Endothelial cell (in vitro differentiated cells): ENCODE data around the gene SYCP2. TPM values are rescaled to one million over a fixed set of nuclear protein-coding genes. Genes with fewer than 3 reads are reported as not detected.
"Not testable (repeated sequence)": the region's sequence is repeated elsewhere in the genome, so short reads cannot be mapped to it uniquely, and the experiment has no call there.

ENCODE experiments used
- DNase-seq: peaks from one replicate; pipeline ENCODE4 v3.0.0; 2021; ENCODE audit warnings: low spot score
- H3K27ac Mint-ChIP-seq: one replicate; pipeline ENCODE4 v1.8.0; 2021; ENCODE audit warnings: mixed read lengths, inconsistent platforms; ENCODE audit not compliant: unreplicated experiment
- H3K27me3 Mint-ChIP-seq: one replicate; pipeline ENCODE4 v1.8.0; 2021; ENCODE audit warnings: mild to moderate bottlenecking, moderate library complexity, mixed read lengths, inconsistent platforms; ENCODE audit not compliant: unreplicated experiment
- H3K36me3 Mint-ChIP-seq: one replicate; pipeline ENCODE4 v1.8.0; 2021; ENCODE audit warnings: mild to moderate bottlenecking, low read depth, mixed read lengths, inconsistent platforms; ENCODE audit not compliant: unreplicated experiment
- H3K4me1 Mint-ChIP-seq: one replicate; pipeline ENCODE4 v1.8.0; 2021; ENCODE audit warnings: mild to moderate bottlenecking, mixed read lengths, inconsistent platforms; ENCODE audit not compliant: unreplicated experiment
- H3K4me3 Mint-ChIP-seq: one replicate; pipeline ENCODE4 v1.8.0; 2021; ENCODE audit warnings: mild to moderate bottlenecking, mixed read lengths, inconsistent platforms; ENCODE audit not compliant: unreplicated experiment
- H3K9me3 Mint-ChIP-seq: one replicate; pipeline ENCODE4 v1.8.0; 2021; ENCODE audit warnings: mixed read lengths, inconsistent platforms; ENCODE audit not compliant: unreplicated experiment
- total RNA-seq: library from RNA; stranded (reverse); fragmentation: NEBNext Ultra II Directional; extraction: Animal tissue kit (Norgen Biotek cat#: 25700); gene quantifications from one replicate; pipeline ENCODE4 v1.2.1, GENCODE V29; 2021; ENCODE audit not compliant: unreplicated experiment
- TF ChIP-seq, protein P1 (sequence below): fragments of 200-600 bp; sonication (generic); IDR thresholded peaks from one replicate; pipeline ENCODE4 v1.5.0; 2021; ENCODE audit warnings: antibody characterized with exemption; ENCODE audit not compliant: unreplicated experiment

The SYCP2 gene
- total RNA-seq, 1 donor from 2014 or later, result 2.1 TPM

DNA sequence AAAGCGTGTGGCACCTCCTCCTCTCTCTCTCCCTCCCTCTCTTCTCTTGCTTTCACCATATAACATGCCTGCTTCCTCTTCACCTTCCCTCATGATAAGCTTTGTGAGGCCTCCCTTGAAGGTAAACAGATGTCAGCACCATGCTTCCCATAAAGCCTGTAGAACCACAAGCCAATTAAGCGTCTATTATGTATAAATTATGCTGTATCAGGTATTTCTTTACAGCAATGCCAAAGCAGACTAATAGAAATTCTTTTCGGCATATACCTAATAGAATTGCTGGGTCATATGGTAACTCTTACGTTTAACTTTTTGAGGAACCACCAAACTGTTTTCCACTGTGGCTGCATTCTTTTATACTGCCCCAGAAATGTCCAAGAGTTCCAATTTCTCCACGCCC lies 75.0 kb downstream of the SYCP2 start:
- TF ChIP-seq, protein P1, sequence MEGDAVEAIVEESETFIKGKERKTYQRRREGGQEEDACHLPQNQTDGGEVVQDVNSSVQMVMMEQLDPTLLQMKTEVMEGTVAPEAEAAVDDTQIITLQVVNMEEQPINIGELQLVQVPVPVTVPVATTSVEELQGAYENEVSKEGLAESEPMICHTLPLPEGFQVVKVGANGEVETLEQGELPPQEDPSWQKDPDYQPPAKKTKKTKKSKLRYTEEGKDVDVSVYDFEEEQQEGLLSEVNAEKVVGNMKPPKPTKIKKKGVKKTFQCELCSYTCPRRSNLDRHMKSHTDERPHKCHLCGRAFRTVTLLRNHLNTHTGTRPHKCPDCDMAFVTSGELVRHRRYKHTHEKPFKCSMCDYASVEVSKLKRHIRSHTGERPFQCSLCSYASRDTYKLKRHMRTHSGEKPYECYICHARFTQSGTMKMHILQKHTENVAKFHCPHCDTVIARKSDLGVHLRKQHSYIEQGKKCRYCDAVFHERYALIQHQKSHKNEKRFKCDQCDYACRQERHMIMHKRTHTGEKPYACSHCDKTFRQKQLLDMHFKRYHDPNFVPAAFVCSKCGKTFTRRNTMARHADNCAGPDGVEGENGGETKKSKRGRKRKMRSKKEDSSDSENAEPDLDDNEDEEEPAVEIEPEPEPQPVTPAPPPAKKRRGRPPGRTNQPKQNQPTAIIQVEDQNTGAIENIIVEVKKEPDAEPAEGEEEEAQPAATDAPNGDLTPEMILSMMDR, result no peak
- Mint-ChIP-seq H3K9me3 (no peaks in the 10 kb centered on the region), H3K4me3 (no peak overlapping the region), H3K36me3 (peaks cover 9% of the 10 kb centered on the region), H3K27me3 (no peaks in the 10 kb centered on the region), H3K4me1 (peaks cover 3% of the 10 kb centered on the region), H3K27ac (no peak overlapping the region)
- DNase-seq, result no peak

DNA sequence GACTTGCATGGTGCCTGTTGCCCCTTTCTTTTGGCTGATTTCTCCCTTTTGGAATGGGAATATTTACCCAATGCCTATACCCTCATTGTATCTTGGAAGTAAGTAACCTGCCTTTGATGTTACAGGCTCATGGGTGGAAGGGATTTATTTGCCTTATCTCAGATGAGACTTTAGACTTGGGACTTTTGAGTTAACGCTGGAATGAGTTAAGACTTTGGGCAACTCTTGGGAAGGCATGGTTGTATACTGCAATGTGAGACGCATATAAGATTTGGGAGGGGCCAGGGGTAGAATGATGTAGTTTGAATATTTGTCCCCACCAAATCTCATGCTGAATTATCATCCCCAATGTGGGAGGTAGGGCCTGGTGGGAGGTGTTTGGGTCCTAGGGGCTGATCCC lies 75.5 kb downstream of the SYCP2 start:
- Mint-ChIP-seq H3K4me3 (no peak overlapping the region), H3K36me3 (peaks cover 9% of the 10 kb centered on the region), H3K27me3 (no peaks in the 10 kb centered on the region), H3K27ac (no peak overlapping the region), H3K4me1 (peaks cover 3% of the 10 kb centered on the region), H3K9me3 (no peaks in the 10 kb centered on the region)
- DNase-seq, result no peak
- TF ChIP-seq, protein P1, result no peak

DNA sequence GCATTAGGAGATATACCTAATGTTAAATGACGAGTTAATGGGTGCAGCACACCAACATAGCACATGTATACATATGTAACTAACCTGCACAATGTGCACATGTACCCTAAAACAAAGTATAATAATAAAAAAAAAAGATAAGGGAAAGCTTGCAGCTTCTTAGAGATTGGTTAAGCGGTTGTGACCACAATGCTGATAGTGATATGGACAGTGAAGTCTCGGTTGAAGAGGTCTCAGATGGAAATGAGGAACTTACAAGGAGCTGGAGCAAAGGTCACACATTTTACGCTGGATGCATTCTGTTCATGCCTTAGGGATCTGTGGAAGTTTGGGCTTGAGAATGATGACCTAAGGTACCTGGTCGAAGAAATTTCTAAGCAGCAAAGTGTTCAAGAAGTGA lies 76.5 kb downstream of the SYCP2 start:
- H3K27ac Mint-ChIP-seq, result not testable (repeated sequence)

DNA sequence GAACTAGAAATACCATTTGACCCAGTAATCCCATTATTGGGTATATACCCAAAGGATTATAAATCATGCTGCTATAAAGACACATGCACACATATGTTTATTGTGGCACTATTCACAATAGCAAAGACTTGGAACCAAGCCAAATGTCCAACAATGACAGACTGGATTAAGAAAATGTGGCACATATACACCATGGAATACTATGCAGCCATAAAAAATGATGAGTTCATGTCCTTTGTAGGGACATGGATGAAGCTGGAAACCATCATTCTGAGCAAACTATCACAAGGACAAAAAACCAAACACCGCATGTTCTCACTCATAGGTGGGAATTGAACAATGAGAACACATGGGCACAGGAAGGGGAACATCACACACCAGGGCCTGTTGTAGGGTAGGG lies 76.9 kb downstream of the SYCP2 start:
- DNase-seq, H3K27me3 Mint-ChIP-seq, H3K4me3 Mint-ChIP-seq, H3K4me1 Mint-ChIP-seq, H3K36me3 Mint-ChIP-seq, H3K27ac Mint-ChIP-seq, H3K9me3 Mint-ChIP-seq: not testable (repeated sequence)

More for the DNA sequence above, 76.5 kb downstream of the SYCP2 start:
- H3K4me1 Mint-ChIP-seq, H3K27me3 Mint-ChIP-seq, H3K9me3 Mint-ChIP-seq, DNase-seq, H3K4me3 Mint-ChIP-seq, H3K36me3 Mint-ChIP-seq: not testable (repeated sequence)

DNA sequence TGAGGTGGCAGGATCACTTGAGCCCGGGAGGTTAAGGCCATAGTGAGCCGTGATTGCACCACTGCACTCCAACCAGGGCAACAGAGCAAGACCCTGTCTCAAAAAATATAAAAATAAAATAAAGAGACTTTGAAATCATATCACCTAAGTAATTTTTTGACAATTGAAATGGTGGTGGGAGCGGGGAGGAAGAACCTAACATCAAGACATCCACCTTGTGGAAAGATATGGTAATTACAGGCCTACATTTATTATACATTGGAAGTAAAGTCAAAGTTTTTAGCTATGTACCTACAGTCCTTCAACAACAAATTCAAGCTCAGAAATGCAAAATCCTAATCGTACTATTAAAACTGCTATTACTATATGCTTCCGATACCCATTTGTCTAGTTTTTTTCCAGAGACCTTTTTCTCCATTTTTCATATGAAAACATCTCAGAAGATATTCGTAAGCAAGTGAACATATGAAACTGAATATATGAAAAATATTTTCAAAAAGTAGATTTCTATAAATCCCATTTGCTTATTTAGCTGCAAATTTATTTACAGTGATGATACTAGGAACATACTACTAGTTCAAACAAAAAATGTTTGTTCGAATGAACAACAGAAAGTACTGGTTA lies 83.3 kb downstream of the SYCP2 start:
- Mint-ChIP-seq H3K27me3 (peaks cover 2% of the 10 kb centered on the region), H3K4me3 (no peak overlapping the region), H3K27ac (no peak overlapping the region), H3K4me1 (no peaks in the 10 kb centered on the region), H3K36me3 (peaks cover 4% of the 10 kb centered on the region), H3K9me3 (no peaks in the 10 kb centered on the region)
- TF ChIP-seq, protein P1, result peak; percentile 85
- DNase-seq, result no peak

DNA sequence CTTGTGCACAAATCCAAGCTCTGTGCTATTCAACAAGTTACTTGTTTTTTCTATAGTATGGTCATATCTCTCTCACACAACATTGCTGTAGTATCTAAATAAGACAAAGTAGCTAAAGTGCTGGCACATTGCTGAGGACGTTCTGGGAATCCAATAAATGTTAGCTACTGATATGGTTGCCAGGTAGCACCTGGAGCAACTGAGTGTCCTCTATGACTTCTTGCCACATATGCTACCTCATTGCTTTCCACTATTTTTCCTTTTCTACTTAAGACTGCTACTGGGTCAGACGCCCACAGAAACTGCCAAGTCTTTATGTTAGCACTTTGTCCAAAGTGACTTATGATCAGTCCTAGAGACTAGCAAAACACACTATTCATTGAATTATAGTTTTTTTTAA lies 85.3 kb downstream of the SYCP2 start:
- Mint-ChIP-seq H3K4me1 (no peaks in the 10 kb centered on the region), H3K27ac (no peak overlapping the region), H3K27me3 (peaks cover 2% of the 10 kb centered on the region), H3K9me3 (no peaks in the 10 kb centered on the region), H3K4me3 (no peak overlapping the region), H3K36me3 (no peaks in the 10 kb centered on the region)
- DNase-seq, result no peak
- TF ChIP-seq, protein P1, result no peak
